GM23248 (cell line): ENCODE results near the gene CLDN10. TPM values are rescaled to one million over a fixed set of nuclear protein-coding genes. Genes with fewer than 3 reads are reported as not detected.

ENCODE experiments used
- DNase-seq: peaks from one replicate; pipeline ENCODE4 v3.0.0-alpha.2; 2015
- H2AFZ ChIP-seq: fragments of 200-600 bp; sonication (generic); 2 replicates; pipeline ENCODE4 v1.6.1; 2016; ENCODE audit warnings: antibody characterized with exemption
- H3F3A ChIP-seq: fragments of 200-600 bp; sonication (generic); 2 replicates; pipeline ENCODE4 v1.6.1; 2016; ENCODE audit warnings: mild to moderate bottlenecking, antibody characterized with exemption, mixed run types; ENCODE audit not compliant: insufficient read depth
- H3K27ac ChIP-seq: fragments of 200-600 bp; sonication (generic); 2 replicates; pipeline ENCODE4 v1.5.1; 2016; ENCODE audit warnings: mild to moderate bottlenecking
- H3K27me3 ChIP-seq: fragments of 200-600 bp; sonication (generic); replicated peaks from 2 replicates; pipeline ENCODE4 v1.6.1; 2016; ENCODE audit warnings: mild to moderate bottlenecking; ENCODE audit not compliant: insufficient read depth
- H3K36me3 ChIP-seq: fragments of 200-600 bp; sonication (generic); 2 replicates; pipeline ENCODE4 v1.6.1; 2016; ENCODE audit warnings: low read depth, mild to moderate bottlenecking
- H3K4me1 ChIP-seq: fragments of 200-600 bp; sonication (generic); 2 replicates; pipeline ENCODE4 v1.6.1; 2016; ENCODE audit warnings: mild to moderate bottlenecking; ENCODE audit not compliant: insufficient read depth
- H3K4me2 ChIP-seq: fragments of 200-600 bp; sonication (generic); one replicate; pipeline ENCODE4 v1.6.1; 2016; ENCODE audit warnings: mild to moderate bottlenecking; ENCODE audit not compliant: unreplicated experiment
- H3K4me3 ChIP-seq: fragments of 200-600 bp; sonication (generic); 2 replicates; pipeline ENCODE4 v1.5.1; 2016; ENCODE audit warnings: mild to moderate bottlenecking
- H3K79me2 ChIP-seq: fragments of 200-600 bp; sonication (generic); 2 replicates; pipeline ENCODE4 v1.6.1; 2016; ENCODE audit warnings: mild to moderate bottlenecking; ENCODE audit not compliant: insufficient read depth
- H3K9ac ChIP-seq: fragments of 200-600 bp; sonication (generic); 2 replicates; pipeline ENCODE4 v1.6.1; 2016; ENCODE audit warnings: mild to moderate bottlenecking
- H3K9me2 ChIP-seq: fragments of 200-600 bp; sonication (generic); 2 replicates; pipeline ENCODE4 v1.6.1; 2016; ENCODE audit warnings: mixed run types, mild to moderate bottlenecking, moderate library complexity; ENCODE audit not compliant: insufficient read depth
- H3K9me3 ChIP-seq: fragments of 200-600 bp; sonication (generic); one replicate; pipeline ENCODE4 v1.6.1; 2017; ENCODE audit warnings: low read depth
- H4K20me1 ChIP-seq: fragments of 200-600 bp; sonication (generic); 2 replicates; pipeline ENCODE4 v1.6.0; 2016; ENCODE audit not compliant: insufficient read depth
- EZH2 ChIP-seq: fragments of 200-600 bp; sonication (generic); IDR thresholded peaks from 2 replicates; pipeline ENCODE4 v1.6.1; 2018; ENCODE audit warnings: antibody characterized with exemption, mild to moderate bottlenecking; ENCODE audit not compliant: insufficient read depth, poor library complexity, severe bottlenecking
- EZH2phosphoT487 ChIP-seq: fragments of 200-600 bp; sonication (generic); IDR thresholded peaks from 2 replicates; pipeline ENCODE4 v1.6.1; 2018; ENCODE audit warnings: antibody characterized with exemption, moderate library complexity, mild to moderate bottlenecking, low read depth; ENCODE audit not compliant: insufficient read depth
- WGBS, 2 experiments: methylation state at CpG; one replicate each; pipeline ENCODE4 v1.1.6; 2015 to 2017; ENCODE audit warnings: low lambda C conversion rate in 2 of 2, low coverage in 1 of 2; ENCODE audit errors: missing lambda C conversion rate in 2 of 2; 5-methylcytosine and 5-hydroxymethylcytosine counted together
- in situ Hi-C: fragments of 300-500 bp; cut with MboI; formaldehyde crosslinking; loops from 2 replicates; pipeline ENCODE4 v1.15.0; 2020
- polyA plus RNA-seq: library from polyadenylated mRNA; unstranded; fragments of >200 nt; fragmentation: Nextera tagmentation; extraction: Ambion mirVana; gene quantifications from 2 replicates; pipeline ENCODE4 v1.2.1, GENCODE V29; 2016
- total RNA-seq: library from RNA; depleted of rRNA; stranded (reverse); fragments of >200 nt; shearing (Covaris generic); gene quantifications from 2 replicates; pipeline ENCODE4 v1.2.3, GENCODE V29; 2014

The CLDN10 gene
- total and polyA plus RNA-seq, 2 experiments from 2014 or later = 0.20 TPM; not detected in 1

- Histone ChIP-seq H4K20me1 (no peaks in the 10 kb centered on the region), H3K27ac (no peak overlapping the region), H3K4me1 (no peaks in the 10 kb centered on the region), H3K4me3 (no peak overlapping the region), H3K9me3 (no peaks in the 10 kb centered on the region), H3K27me3 (peaks cover 17% of the 10 kb centered on the region), H3K4me2 (no peak overlapping the region), H2AFZ (no peak overlapping the region), H3F3A (no peaks in the 10 kb centered on the region), H3K9ac (no peak overlapping the region), H3K79me2 (no peaks in the 10 kb centered on the region), H3K9me2 (no peaks in the 10 kb centered on the region), H3K36me3 (no peaks in the 10 kb centered on the region)
- in situ Hi-C loops = no loop called here
- no peak for DNase-seq
- TF ChIP-seq EZH2phosphoT487 = no peak
- no peak for TF ChIP-seq EZH2
- WGBS, 2 experiments = 88 to 89% methylated on average over 8 of the region's 8 CpGs
Measured at GRCh38 chr13:95541911-95542474, 10.5 kb upstream of the CLDN10 start.

GRCh38 chr13:95544293-95544692 is 8.2 kb upstream of the CLDN10 start:
- Histone ChIP-seq H3F3A (no peaks in the 10 kb centered on the region), H3K4me1 (no peaks in the 10 kb centered on the region), H2AFZ (no peak overlapping the region), H3K79me2 (no peaks in the 10 kb centered on the region), H3K9me3 (no peaks in the 10 kb centered on the region), H3K9ac (no peak overlapping the region), H3K27me3 (peaks cover 36% of the 10 kb centered on the region), H3K4me3 (no peak overlapping the region), H3K27ac (no peak overlapping the region), H3K36me3 (no peaks in the 10 kb centered on the region), H4K20me1 (no peaks in the 10 kb centered on the region), H3K4me2 (no peak overlapping the region), H3K9me2 (no peaks in the 10 kb centered on the region)
- WGBS, 2 experiments = 29 to 31% methylated on average over 2 of the region's 2 CpGs
- in situ Hi-C loops = no loop called here
- no peak for DNase-seq
- TF ChIP-seq EZH2phosphoT487 = no peak
- no peak for TF ChIP-seq EZH2

- H3K4me3 ChIP-seq = no peak overlapping the region
- H3K4me2 ChIP-seq = no peak overlapping the region
- H3K79me2 ChIP-seq = no peaks in the 10 kb centered on the region
- no peak for DNase-seq
- H3K4me1 ChIP-seq = no peaks in the 10 kb centered on the region
- no peaks in the 10 kb centered on the region for H3K9me3 ChIP-seq
- in situ Hi-C loops = no loop called here
- H4K20me1 ChIP-seq = no peaks in the 10 kb centered on the region
- H3K27ac ChIP-seq = no peak overlapping the region
- TF ChIP-seq EZH2phosphoT487 = no peak
- no peak for TF ChIP-seq EZH2
- 3 to 5% methylated on average over 2 to 3 of the region's 3 CpGs for WGBS, 2 experiments
- H3K27me3 ChIP-seq = peaks cover 59% of the 10 kb centered on the region
- no peak overlapping the region for H2AFZ ChIP-seq
- H3F3A ChIP-seq = no peaks in the 10 kb centered on the region
- no peaks in the 10 kb centered on the region for H3K9me2 ChIP-seq
- H3K9ac ChIP-seq = no peak overlapping the region
- H3K36me3 ChIP-seq = no peaks in the 10 kb centered on the region
Measured at GRCh38 chr13:95546919-95547318, 5.6 kb upstream of the CLDN10 start.

- Histone ChIP-seq H3K4me3 (no peak overlapping the region), H3F3A (no peaks in the 10 kb centered on the region), H3K4me2 (no peak overlapping the region), H3K36me3 (no peaks in the 10 kb centered on the region), H3K27me3 (peaks cover 67% of the 10 kb centered on the region), H3K9me2 (no peaks in the 10 kb centered on the region), H3K9ac (no peak overlapping the region), H3K4me1 (no peaks in the 10 kb centered on the region), H3K27ac (no peak overlapping the region), H3K9me3 (no peaks in the 10 kb centered on the region), H2AFZ (no peak overlapping the region), H3K79me2 (no peaks in the 10 kb centered on the region), H4K20me1 (no peaks in the 10 kb centered on the region)
- TF ChIP-seq EZH2 (no peak), EZH2phosphoT487 (no peak)
- in situ Hi-C loops = no loop called here
- DNase-seq = no peak
- WGBS, 2 experiments = 41 to 43% methylated on average over 6 of the region's 6 CpGs
Measured at GRCh38 chr13:95547531-95548167, 4.9 kb upstream of the CLDN10 start.

GRCh38 chr13:95552208-95552538 is 347 bp upstream of the CLDN10 start:
- no peak overlapping the region for H3K4me3 ChIP-seq
- no peaks in the 10 kb centered on the region for H4K20me1 ChIP-seq
- WGBS, 2 experiments = 15 to 17% methylated on average over 14 to 17 of the region's 17 CpGs
- H3F3A ChIP-seq = no peaks in the 10 kb centered on the region
- H3K79me2 ChIP-seq = no peaks in the 10 kb centered on the region
- no peak overlapping the region for H3K27ac ChIP-seq
- no peak overlapping the region for H3K4me2 ChIP-seq
- H3K4me1 ChIP-seq = no peaks in the 10 kb centered on the region
- DNase-seq = no peak
- no peaks in the 10 kb centered on the region for H3K9me3 ChIP-seq
- H3K9me2 ChIP-seq = no peaks in the 10 kb centered on the region
- no peaks in the 10 kb centered on the region for H3K36me3 ChIP-seq
- H3K27me3 ChIP-seq = peaks cover 85% of the 10 kb centered on the region
- no peak for TF ChIP-seq EZH2phosphoT487
- no peak for TF ChIP-seq EZH2
- H2AFZ ChIP-seq = no peak overlapping the region
- in situ Hi-C loops = no loop called here
- no peak overlapping the region for H3K9ac ChIP-seq
